EL (cell line): ENCODE measurements around the gene WIPI1.
"Not testable (repeated sequence)": the region's sequence is repeated elsewhere in the genome, so short reads cannot be mapped to it uniquely, and the experiment has no call there.

Source experiments
- DNase-seq: peaks from one replicate; pipeline ENCODE4 v3.0.0-alpha.2; 2016

Gene WIPI1

GRCh38 chr17:68413597-68414560 is 43.4 kb downstream of the WIPI1 start:
- peak; percentile 59 for DNase-seq

DNA sequence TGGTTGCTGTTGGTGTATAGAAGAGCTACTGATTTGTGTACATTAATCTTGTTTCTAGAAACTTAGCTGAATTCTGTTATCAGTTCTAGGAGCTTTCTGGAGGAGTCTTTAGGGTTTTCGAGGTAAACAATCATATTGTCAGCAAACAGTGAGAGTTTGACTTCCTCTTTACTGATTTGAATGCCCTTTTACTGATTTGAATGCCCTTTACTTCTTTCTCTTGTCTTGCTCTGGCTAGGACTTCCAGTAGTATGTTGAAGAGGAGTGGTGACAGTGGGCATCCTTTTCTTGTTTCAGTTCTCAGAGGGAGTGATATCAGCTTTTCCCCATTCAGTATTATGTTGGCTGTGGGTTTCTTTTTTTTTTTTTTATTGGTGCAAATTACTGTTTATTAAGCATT is 49.6 kb downstream of the WIPI1 start:
- DNase-seq = not testable (repeated sequence)

DNA sequence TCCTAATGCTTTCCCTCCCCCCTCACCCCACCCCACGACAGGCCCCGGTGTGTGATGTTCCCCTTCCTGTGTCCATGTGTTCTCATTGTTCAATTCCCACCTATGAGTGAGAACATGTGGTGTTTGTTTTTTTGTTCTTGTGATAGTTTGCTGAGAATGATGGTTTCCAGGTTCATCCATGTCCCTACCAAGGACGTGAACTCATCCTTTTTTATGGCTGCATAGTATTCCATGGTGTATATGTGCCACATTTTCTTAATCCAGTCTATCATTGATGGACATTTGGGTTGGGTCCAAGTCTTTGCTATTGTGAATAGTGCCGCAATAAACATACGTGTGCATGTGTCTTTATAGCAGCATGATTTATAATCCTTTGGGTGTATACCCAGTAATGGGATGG is 53.5 kb downstream of the WIPI1 start:
- not testable (repeated sequence) for DNase-seq

- no peak for DNase-seq
These were observed 54.2 kb downstream of the WIPI1 start for GRCh38 chr17:68403122-68403521.

DNA sequence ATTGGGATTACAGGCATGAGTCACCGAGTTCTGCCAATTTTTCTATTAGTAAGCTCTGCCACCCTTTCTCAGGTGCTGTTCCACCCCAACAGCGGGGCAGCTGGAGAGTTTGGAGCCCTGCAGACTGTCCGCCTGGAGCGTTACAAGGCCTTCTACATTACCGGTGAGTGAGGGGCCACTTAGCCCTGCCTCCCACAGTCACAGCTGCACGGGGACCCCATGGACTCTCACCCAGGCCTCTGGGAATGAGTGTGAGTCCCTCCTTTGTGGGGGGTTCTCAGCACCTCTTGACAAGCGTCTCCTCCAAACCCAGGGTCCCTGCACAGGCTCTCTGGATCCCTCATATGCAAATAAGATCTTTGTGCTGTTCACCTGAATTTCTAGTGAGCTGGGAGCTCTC is 56.0 kb downstream of the WIPI1 start:
- DNase-seq = no peak

- no peak for DNase-seq
These were observed 56.9 kb downstream of the WIPI1 start for GRCh38 chr17:68400404-68400735.

- peak; percentile 31 for DNase-seq
These were observed 57.5 kb downstream of the WIPI1 start for GRCh38 chr17:68399638-68400403.

DNA sequence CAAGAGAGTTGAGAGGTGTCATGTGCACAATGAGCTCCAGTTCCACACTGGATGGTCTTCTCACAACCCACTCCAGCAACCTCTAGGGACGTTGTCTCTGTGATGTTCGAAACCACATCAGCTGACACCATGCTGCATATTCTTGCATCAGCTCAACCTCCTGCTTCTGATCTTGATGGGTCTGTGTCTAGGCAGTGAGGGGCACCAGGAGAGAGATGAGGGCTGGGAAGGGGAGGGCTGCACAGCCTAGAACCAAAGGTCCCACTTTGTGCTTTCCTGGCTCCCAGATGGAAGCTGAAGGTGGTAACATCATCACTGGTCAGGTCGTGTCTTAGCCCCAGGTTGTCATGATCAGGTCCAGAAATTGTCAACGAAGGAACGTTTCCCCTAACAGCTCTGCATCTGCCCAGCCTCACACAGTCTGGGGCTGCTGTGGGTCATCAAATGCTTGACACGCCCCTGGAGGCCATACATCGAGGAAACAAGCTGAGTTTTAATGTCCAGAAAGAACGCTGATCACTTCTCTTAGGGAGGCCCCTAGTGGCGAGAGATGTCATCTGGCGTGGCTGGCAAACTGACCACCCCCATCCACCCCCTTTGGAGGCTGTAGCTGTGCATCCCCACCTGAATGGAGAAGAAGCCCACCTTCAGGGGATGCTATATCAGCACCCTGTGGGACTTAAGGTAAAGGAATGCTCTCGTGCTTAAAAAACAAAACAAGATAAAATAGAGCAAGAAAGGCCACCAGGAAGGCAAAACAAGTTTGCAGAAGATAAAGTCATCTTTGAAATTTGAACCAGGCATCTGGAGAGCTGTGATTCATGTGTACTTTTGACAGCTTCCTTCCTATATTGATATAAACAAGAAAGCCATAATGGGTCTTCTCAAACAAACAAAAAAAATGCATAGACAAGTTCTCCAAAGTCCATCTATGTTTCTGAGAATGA is 58.3 kb downstream of the WIPI1 start:
- DNase-seq = peak; percentile 84

DNA sequence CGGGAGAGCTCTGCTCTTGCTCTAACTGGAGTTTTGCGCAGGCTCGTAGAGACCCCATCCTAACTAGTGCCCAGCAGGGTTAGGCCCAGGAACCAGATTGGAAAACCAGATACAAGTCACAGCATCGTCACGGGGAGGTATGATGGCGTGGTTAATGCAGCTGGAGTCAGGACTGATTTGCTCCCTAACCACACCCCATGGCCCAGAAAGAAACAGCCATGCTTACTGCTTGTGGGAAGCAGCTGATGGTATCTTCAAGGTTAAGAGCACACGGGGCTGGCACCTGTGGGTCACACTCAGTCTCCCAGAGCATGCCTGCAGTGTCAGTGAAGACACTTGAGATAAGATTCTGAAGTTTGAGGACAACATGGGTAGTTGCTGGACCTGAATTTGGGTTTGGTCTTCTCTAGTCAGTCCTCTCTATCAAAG is 60.2 kb downstream of the WIPI1 start:
- no peak for DNase-seq

GRCh38 chr17:68396226-68397107 is 60.8 kb downstream of the WIPI1 start:
- DNase-seq = no peak

DNA sequence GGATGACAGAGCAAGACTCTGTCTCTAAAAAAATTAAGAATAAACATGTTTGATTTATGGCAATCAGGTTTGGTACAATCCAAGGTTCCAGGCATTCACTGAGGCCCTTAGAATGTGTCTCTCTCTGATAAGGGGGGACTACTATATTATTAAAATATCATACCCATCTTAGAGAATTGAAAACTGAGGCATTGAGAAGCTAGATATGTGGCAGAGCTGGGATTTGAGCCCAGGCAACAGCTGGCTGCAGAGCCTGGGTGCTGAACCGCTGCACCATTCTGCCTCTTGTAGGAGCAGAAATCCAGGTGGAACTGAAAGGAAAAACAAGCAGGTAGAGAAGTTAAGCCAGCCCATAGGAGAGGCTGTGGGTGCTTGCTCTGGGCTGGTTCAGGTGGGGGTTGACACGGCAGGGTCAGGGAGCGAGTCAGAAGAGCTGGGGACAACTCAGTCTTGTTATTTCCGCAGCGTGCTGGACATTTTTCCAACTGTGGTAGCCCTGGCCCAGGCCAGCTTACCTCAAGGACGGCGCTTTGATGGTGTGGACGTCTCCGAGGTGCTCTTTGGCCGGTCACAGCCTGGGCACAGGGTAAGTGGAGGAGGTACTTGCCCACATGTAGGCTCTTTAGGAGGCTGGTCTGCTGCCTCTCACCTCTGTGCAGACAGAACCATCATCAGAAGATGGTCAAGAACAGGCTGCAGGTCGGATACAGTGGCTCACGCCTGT is 62.5 kb downstream of the WIPI1 start:
- no peak for DNase-seq

DNA sequence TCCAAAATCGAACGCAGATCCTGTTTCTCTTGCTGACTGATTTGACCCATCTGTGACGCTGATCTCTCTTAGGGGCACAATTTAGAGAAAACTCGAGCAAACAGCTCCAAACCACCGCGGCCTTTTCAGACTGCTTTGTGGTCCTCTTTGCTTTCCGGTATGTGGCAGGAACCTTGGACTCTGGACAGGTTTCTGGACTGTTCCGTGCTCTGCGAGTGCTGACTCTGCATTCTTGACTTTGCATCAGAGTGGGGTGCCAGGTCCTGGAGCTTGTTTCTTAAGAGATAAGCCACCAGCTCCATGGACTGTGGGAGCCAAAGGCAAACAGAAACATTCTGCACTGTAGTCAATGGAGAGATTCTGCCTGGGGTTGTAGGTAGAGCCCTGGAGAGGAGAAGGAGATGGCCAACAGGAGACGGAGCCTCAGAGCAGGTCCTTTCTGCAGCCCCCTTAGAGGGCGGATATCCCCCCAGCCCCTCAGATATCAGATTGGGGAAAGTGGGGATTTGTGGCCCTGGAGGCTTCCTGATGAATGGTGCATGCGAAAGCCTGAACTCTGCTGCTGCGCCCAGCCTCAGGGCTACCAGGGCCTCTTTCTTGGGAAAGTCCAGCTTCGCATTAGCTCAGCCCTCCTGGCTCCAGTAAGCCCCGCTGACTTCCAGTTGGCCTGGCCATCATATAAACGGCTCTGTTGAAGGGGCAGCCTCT is 65.6 kb downstream of the WIPI1 start:
- no peak for DNase-seq

DNA sequence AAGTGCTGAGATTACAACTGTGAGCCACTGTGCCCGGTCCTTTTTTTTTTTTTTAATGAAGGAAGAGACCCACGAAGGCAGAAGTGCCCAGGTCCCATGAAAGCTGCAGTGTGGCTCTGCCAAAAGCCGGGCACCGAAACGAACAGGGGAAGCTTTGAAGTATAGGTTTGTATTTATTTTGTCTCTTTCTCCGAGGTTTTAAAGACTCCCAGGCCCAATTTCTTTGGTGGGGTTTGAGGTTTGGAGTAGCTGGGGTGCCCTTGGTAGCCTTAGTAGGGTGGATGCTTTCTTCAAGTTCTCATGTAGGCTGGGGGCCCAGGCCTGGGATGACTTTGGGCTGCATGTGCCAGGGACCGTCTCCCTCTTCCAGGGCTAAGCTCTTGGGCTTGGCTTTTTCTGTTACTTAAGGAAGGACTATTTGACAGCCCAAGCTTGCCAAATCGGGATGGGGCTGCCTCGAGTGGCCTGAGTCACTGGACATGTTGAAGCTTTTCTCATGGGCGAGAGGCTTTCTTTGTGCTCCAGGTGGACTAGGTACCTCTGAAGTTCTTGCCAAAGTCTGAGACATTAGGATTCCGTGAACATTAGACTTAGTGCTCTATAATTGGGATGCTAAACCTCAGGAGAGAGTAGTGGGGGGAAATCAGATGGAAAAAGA is 66.3 kb downstream of the WIPI1 start:
- DNase-seq = no peak

DNA sequence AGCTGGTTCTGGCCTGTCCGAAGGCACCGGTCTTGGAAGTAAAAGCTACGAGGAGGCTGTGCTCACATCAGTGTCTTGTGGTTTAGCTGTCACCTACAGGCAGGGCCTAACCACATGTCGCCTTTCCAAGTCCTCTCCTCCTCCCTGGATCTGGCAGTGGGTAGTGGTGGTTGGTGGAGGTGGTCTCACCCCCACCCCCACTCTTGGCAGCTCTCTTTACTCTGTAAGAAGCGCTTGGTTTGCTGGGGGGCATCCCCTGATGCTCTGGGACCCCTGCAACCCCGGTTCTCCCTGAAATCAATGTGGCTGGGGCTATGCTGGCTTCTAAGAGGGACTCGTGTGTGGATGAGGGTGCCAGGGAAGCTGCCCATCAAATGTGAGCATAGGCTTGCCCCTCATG is 68.3 kb downstream of the WIPI1 start:
- DNase-seq = no peak

DNA sequence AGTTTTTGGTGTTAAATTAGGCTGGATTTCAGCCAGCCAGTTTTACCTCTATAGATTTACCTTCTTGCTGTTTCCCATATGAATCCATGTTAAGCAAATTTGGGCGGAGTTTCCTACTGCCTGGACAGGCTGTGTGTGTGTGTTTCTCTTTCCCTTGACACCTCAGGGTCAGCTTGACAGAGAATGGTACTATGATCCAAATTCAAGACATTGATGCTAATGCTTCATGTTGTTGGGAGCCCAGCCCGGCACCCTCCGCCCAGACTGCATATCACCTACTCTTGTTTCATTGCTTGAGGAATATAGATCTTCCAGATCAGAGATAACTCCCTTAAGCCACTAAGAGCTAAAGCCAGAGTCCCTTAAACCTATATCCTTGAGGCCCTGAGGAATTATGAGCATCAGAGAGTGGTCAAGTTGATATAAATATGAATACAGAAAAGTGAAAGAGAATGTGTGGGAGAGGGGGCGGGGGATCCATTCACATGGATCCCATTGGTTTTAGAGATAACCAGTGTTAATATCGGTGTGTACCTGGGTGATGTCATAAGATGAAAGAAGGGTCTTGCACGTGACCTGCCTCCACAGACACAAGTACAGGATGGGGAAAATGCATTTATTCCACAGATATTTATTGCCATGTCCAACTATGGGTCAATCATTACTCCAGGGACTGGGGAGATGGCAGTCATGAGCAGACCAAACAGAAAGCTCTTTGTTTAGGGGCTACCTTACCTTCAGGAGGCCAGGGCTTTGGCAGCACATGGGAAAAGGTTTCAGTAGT is 69.7 kb downstream of the WIPI1 start:
- DNase-seq = no peak

- DNase-seq = no peak
These were observed 71.6 kb downstream of the WIPI1 start for GRCh38 chr17:68385490-68386215.

- DNase-seq = no peak
These were observed 72.4 kb downstream of the WIPI1 start for GRCh38 chr17:68384941-68385340.

DNA sequence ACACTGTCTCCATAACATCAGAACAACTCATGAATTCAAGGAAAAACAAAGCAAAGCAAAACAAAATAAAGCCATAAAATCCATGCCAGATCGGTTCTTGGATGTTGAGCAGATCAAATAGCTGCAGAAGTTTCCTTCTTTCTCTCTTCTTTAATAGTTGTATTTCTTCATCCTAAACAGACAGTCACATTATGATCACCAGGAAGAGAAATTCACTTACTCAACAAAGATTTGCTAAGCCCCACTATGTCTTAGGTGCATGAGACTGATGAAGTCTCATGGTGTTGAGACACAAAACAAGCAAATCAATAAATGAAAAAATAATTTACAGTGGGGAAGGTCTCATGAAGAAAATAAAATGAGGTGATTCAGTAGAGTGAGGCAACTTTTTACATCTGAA is 72.8 kb downstream of the WIPI1 start:
- DNase-seq = no peak
